HG03432 (cell line): ENCODE measurements around the gene KDM2B.

Experiments
- ATAC-seq: cut with Tn5 transposase; IDR thresholded peaks from one replicate; pipeline ENCODE4 v1.9.1; 2021; ENCODE audit warnings: mild to moderate bottlenecking, moderate library complexity; ENCODE audit not compliant: unreplicated experiment

KDM2B gene

GRCh38 chr12:121568518-121568917 lies 12.3 kb downstream of the KDM2B start:
- ATAC-seq: no peak

GRCh38 chr12:121565076-121565475 lies 15.7 kb downstream of the KDM2B start:
- no peak for ATAC-seq

GRCh38 chr12:121562488-121562887 lies 18.3 kb downstream of the KDM2B start:
- no peak for ATAC-seq

- no peak for ATAC-seq
These were observed 19.8 kb downstream of the KDM2B start for GRCh38 chr12:121561009-121561395.

- no peak for ATAC-seq
These were observed 20.3 kb downstream of the KDM2B start for GRCh38 chr12:121560392-121561008.

- ATAC-seq: no peak
These were observed 21.9 kb downstream of the KDM2B start for GRCh38 chr12:121558956-121559355.

- no peak for ATAC-seq
These were observed 29.7 kb downstream of the KDM2B start for GRCh38 chr12:121550974-121551634.

- ATAC-seq: no peak
These were observed 31.7 kb downstream of the KDM2B start for GRCh38 chr12:121549075-121549474.

- no peak for ATAC-seq
These were observed 35.3 kb downstream of the KDM2B start for GRCh38 chr12:121545480-121545879.

GRCh38 chr12:121543786-121544185 lies 37.0 kb downstream of the KDM2B start:
- ATAC-seq: no peak

GRCh38 chr12:121539908-121540307 lies 40.9 kb downstream of the KDM2B start:
- ATAC-seq: no peak

- ATAC-seq: no peak
These were observed 42.1 kb downstream of the KDM2B start for GRCh38 chr12:121538699-121539061.

- ATAC-seq: peak; percentile 18
These were observed 42.8 kb downstream of the KDM2B start for GRCh38 chr12:121537814-121538698.

GRCh38 chr12:121536899-121537813 lies 43.7 kb downstream of the KDM2B start:
- peak; percentile 65 for ATAC-seq

- peak; percentile 43 for ATAC-seq
These were observed 44.5 kb downstream of the KDM2B start for GRCh38 chr12:121536054-121536898.

- no peak for ATAC-seq
These were observed 45.4 kb downstream of the KDM2B start for GRCh38 chr12:121535150-121536053.

- ATAC-seq: no peak
These were observed 46.2 kb downstream of the KDM2B start for GRCh38 chr12:121534495-121535148.

GRCh38 chr12:121533394-121534090 lies 47.3 kb downstream of the KDM2B start:
- ATAC-seq: no peak
